ENCODE measurements around the gene LRRC71. TPM values are rescaled to one million over a fixed set of nuclear protein-coding genes. Genes with fewer than 3 reads are reported as not detected.

The LRRC71 gene
- total and polyA plus RNA-seq, 2 donors (not counting 1 experiment from before 2014, with no cell fraction given) = not detected

DNA sequence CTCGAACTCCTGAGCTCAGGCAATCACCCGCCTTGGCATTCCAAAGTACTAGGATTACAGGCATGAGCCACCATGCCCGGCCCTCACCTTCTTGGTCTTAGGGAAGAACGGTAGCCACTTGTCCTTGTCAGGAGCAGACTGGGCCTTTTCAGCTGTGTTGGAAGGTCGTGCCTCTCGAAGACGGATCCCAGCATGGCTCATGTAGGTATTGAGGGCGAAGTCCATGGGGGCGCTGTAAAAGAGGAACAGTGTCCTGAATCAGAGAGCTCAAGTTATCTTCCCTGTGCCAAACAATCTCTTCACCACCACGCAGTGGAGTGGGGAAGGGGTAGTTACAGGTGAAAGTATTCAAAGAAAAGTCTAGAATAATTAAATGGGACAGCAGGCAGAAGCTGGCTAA, 35.9 kb downstream of the LRRC71 start:
- no peak overlapping the region for H3K27ac ChIP-seq (ENCODE audit: low read length in 2 of 2)
- POLR2A ChIA-PET = no interaction called here
- DNase-seq (no peak), ATAC-seq (ENCODE audit: low read depth) (no peak)
- intact Hi-C loops (cut with micrococcal nuclease) = no loop called here
- H3K79me2 ChIP-seq (ENCODE audit: control insufficient read depth, insufficient read depth, low read length) = no peaks in the 10 kb centered on the region
- Mint-ChIP-seq H3K9me3 (ENCODE audit: insufficient read depth) (no peaks in the 10 kb centered on the region), H3K27ac (no peak overlapping the region), H3K27me3 (no peaks in the 10 kb centered on the region), H3K4me1 (peaks cover 8% of the 10 kb centered on the region), H3K4me3 (no peak overlapping the region)
- H3K36me3 ChIP-seq (replicated peaks in 1 of 2; ENCODE audit: control extremely low read depth in 1 of 2, control insufficient read depth in 1 of 2, extremely low read depth in 1 of 2, insufficient read depth in 2 of 2, low read length in 1 of 2) = peaks cover 0 to 3% of the 10 kb centered on the region in 2 experiments
- CTCF ChIA-PET = no interaction called here
- H3K4me3 ChIP-seq (ENCODE audit: control extremely low read depth in 1 of 5, extremely low read depth in 1 of 5, insufficient read depth in 1 of 5, low read depth in 2 of 5, low read length in 4 of 5) = no peak overlapping the region
- H4K20me1 ChIP-seq (ENCODE audit: control insufficient read depth, insufficient read depth, low read length, poor library complexity, severe bottlenecking) = no peaks in the 10 kb centered on the region
- no peaks in the 10 kb centered on the region for H3K9me3 ChIP-seq (ENCODE audit: control extremely low read depth in 1 of 3, control insufficient read depth in 2 of 3, insufficient read depth in 1 of 3, low read length in 2 of 3)
- no peak overlapping the region for H2AFZ ChIP-seq (ENCODE audit: insufficient read depth, low read depth, low read length, poor library complexity, severe bottlenecking)
- no peak overlapping the region for H3K4me2 ChIP-seq (replicated peaks; ENCODE audit: low read depth, low read length, poor library complexity, severe bottlenecking)
- TF ChIP-seq, protein P1, sequence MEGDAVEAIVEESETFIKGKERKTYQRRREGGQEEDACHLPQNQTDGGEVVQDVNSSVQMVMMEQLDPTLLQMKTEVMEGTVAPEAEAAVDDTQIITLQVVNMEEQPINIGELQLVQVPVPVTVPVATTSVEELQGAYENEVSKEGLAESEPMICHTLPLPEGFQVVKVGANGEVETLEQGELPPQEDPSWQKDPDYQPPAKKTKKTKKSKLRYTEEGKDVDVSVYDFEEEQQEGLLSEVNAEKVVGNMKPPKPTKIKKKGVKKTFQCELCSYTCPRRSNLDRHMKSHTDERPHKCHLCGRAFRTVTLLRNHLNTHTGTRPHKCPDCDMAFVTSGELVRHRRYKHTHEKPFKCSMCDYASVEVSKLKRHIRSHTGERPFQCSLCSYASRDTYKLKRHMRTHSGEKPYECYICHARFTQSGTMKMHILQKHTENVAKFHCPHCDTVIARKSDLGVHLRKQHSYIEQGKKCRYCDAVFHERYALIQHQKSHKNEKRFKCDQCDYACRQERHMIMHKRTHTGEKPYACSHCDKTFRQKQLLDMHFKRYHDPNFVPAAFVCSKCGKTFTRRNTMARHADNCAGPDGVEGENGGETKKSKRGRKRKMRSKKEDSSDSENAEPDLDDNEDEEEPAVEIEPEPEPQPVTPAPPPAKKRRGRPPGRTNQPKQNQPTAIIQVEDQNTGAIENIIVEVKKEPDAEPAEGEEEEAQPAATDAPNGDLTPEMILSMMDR (IDR thresholded peaks at IDR 0.05) = no peak
- no peak for TF ChIP-seq EZH2 (IDR thresholded peaks at IDR 0.05; ENCODE audit: borderline replicate concordance, insufficient read depth, low read depth, low read length, poor library complexity, severe bottlenecking)
- H3K27me3 ChIP-seq (replicated peaks in 1 of 4; ENCODE audit: control extremely low read depth in 1 of 4, control insufficient read depth in 3 of 4, insufficient read depth in 4 of 4, low read length in 3 of 4) = no peaks in the 10 kb centered on the region
- no peak overlapping the region for H3K9ac ChIP-seq (ENCODE audit: low read length)
- H3K4me1 ChIP-seq (ENCODE audit: control insufficient read depth in 2 of 2, insufficient read depth in 2 of 2, low read length in 2 of 2) = peaks cover 3 to 5% of the 10 kb centered on the region in 2 donors
- 86% methylated on average over 7 of the region's 10 CpGs for WGBS (ENCODE audit: insufficient coverage)

DNA sequence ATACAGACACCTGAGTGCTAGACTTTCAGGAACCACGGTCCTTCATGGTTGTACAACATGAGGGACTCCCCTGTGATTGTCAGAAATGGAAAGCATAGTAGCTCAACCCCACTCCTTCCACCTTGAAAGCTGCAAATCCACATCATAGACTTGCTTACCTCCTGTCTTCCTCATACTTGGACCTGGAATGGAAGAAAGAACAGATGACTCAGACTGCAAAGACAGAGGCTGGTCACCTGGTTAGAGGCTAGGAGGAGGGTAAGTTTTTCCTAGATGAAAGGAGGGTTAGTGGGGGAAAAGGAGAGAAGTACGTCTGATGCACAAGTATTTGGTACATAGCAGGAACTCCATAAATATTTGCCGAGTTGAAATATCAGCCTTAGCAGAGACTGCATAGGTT, 37.2 kb downstream of the LRRC71 start:
- H3K4me1 ChIP-seq (ENCODE audit: control insufficient read depth in 2 of 2, insufficient read depth in 2 of 2, low read length in 2 of 2) = peaks cover 3 to 5% of the 10 kb centered on the region in 2 donors
- peaks cover 12% of the 10 kb centered on the region for H3K4me1 Mint-ChIP-seq
- no peak for TF ChIP-seq EZH2 (IDR thresholded peaks at IDR 0.05; ENCODE audit: borderline replicate concordance, insufficient read depth, low read depth, low read length, poor library complexity, severe bottlenecking)
- TF ChIP-seq, protein P1 (IDR thresholded peaks at IDR 0.05) = no peak
- no peak overlapping the region for H3K9ac ChIP-seq (ENCODE audit: low read length)
- ATAC-seq (ENCODE audit: low read depth) (no peak), DNase-seq (no peak)
- peaks cover 0 to 3% of the 10 kb centered on the region in 2 experiments for H3K36me3 ChIP-seq (replicated peaks in 1 of 2; ENCODE audit: control extremely low read depth in 1 of 2, control insufficient read depth in 1 of 2, extremely low read depth in 1 of 2, insufficient read depth in 2 of 2, low read length in 1 of 2)
- H3K27ac ChIP-seq (ENCODE audit: low read length in 2 of 2) = no peak overlapping the region
- H4K20me1 ChIP-seq (ENCODE audit: control insufficient read depth, insufficient read depth, low read length, poor library complexity, severe bottlenecking) = no peaks in the 10 kb centered on the region
- H3K4me3 Mint-ChIP-seq = no peak overlapping the region
- H3K4me3 ChIP-seq (ENCODE audit: control extremely low read depth in 1 of 5, extremely low read depth in 1 of 5, insufficient read depth in 1 of 5, low read depth in 2 of 5, low read length in 4 of 5) = no peak overlapping the region
- no peaks in the 10 kb centered on the region for H3K9me3 Mint-ChIP-seq (ENCODE audit: insufficient read depth)
- no peaks in the 10 kb centered on the region for H3K79me2 ChIP-seq (ENCODE audit: control insufficient read depth, insufficient read depth, low read length)
- 94% methylated on average over 3 of the region's 3 CpGs for WGBS (ENCODE audit: insufficient coverage)
- ChIA-PET POLR2A (no interaction called here), CTCF (no interaction called here)
- no peak overlapping the region for H3K27ac Mint-ChIP-seq
- no peaks in the 10 kb centered on the region for H3K27me3 ChIP-seq (replicated peaks in 1 of 4; ENCODE audit: control extremely low read depth in 1 of 4, control insufficient read depth in 3 of 4, insufficient read depth in 4 of 4, low read length in 3 of 4)
- no peaks in the 10 kb centered on the region for H3K27me3 Mint-ChIP-seq
- intact Hi-C loops (cut with micrococcal nuclease) = no loop called here
- no peak overlapping the region for H3K4me2 ChIP-seq (replicated peaks; ENCODE audit: low read depth, low read length, poor library complexity, severe bottlenecking)
- H2AFZ ChIP-seq (ENCODE audit: insufficient read depth, low read depth, low read length, poor library complexity, severe bottlenecking) = no peak overlapping the region
- H3K9me3 ChIP-seq (ENCODE audit: control extremely low read depth in 1 of 3, control insufficient read depth in 2 of 3, insufficient read depth in 1 of 3, low read length in 2 of 3) = peaks cover 0 to 5% (median 5%) of the 10 kb centered on the region in 3 donors
